HepG2 (cell line): ENCODE data around the gene VKORC1. TPM values are rescaled to one million over a fixed set of nuclear protein-coding genes. Genes with fewer than 3 reads are reported as not detected.

ENCODE experiments used
- ARID2 ChIP-seq: sonication (generic); formaldehyde crosslinking; IDR thresholded peaks from 2 replicates; pipeline ENCODE4 v1.8.1; 2022; ENCODE audit warnings: mild to moderate bottlenecking, missing genetic modification reagents, borderline replicate concordance
- ERF ChIP-seq: IDR thresholded peaks from 2 replicates; pipeline ENCODE4 v1.6.1; 2018; ENCODE audit warnings: missing biosample characterization, missing genetic modification reagents
- FOSL1 ChIP-seq: sonication (generic); formaldehyde crosslinking; IDR thresholded peaks from 2 replicates; pipeline ENCODE4 v1.9.0; 2021; ENCODE audit warnings: missing genetic modification reagents, borderline replicate concordance
- HNF4A ChIP-seq: sonication (generic); formaldehyde crosslinking; IDR thresholded peaks from 2 replicates; pipeline ENCODE4 v1.4.0; 2020; ENCODE audit warnings: missing genetic modification reagents
- KDM5B ChIP-seq: sonication (generic); formaldehyde crosslinking; IDR thresholded peaks from 2 replicates; pipeline ENCODE4 v1.4.0; 2020; ENCODE audit warnings: missing genetic modification reagents, mild to moderate bottlenecking, borderline replicate concordance
- MIXL1 ChIP-seq: IDR thresholded peaks from 2 replicates; pipeline ENCODE4 v1.6.1; 2016
- NFKB2 ChIP-seq: sonication (generic); formaldehyde crosslinking; IDR thresholded peaks from 2 replicates; pipeline ENCODE4 v1.4.0; 2020; ENCODE audit warnings: missing genetic modification reagents, borderline replicate concordance
- PHF8 ChIP-seq: sonication (generic); formaldehyde crosslinking; IDR thresholded peaks from 2 replicates; pipeline ENCODE4 v1.5.0; 2020; ENCODE audit warnings: missing genetic modification reagents
- POLR2AphosphoS2 ChIP-seq: IDR thresholded peaks from 2 replicates; pipeline ENCODE4 v1.6.1; 2011; ENCODE audit warnings: low read depth, low read length, improper control_type of control experiment
- SATB2 ChIP-seq: sonication (generic); formaldehyde crosslinking; IDR thresholded peaks from 2 replicates; pipeline ENCODE4 v1.5.0; 2020; ENCODE audit warnings: missing genetic modification reagents
- TAF1 ChIP-seq: sonication (generic); formaldehyde crosslinking; IDR thresholded peaks from 2 replicates; pipeline ENCODE4 v1.4.0; 2020; ENCODE audit warnings: missing genetic modification reagents
- TCF7 ChIP-seq: sonication (generic); IDR thresholded peaks from 2 replicates; pipeline ENCODE4 v1.6.1; 2016; ENCODE audit warnings: antibody characterized with exemption, low read depth
- TEAD3 ChIP-seq: optimal IDR thresholded peaks from 2 replicates; pipeline ENCODE3; 2016; ENCODE audit warnings: borderline replicate concordance
- ZNF101 ChIP-seq: sonication (generic); formaldehyde crosslinking; IDR thresholded peaks from 2 replicates; pipeline ENCODE4 v1.4.0; 2020; ENCODE audit warnings: mild to moderate bottlenecking, low read depth, missing genetic modification reagents, borderline replicate concordance
- ZNF136 ChIP-seq: sonication (generic); formaldehyde crosslinking; IDR thresholded peaks from 2 replicates; pipeline ENCODE4 v1.8.1; 2022; ENCODE audit warnings: low read depth, mild to moderate bottlenecking, moderate library complexity, missing genetic modification reagents
- ZNF17 ChIP-seq: sonication (generic); formaldehyde crosslinking; IDR thresholded peaks from 2 replicates; pipeline ENCODE4 v1.5.0; 2020; ENCODE audit warnings: mild to moderate bottlenecking, missing genetic modification reagents
- ZNF253 ChIP-seq: sonication (generic); formaldehyde crosslinking; IDR thresholded peaks from 2 replicates; pipeline ENCODE4 v1.8.0; 2022; ENCODE audit warnings: mild to moderate bottlenecking, missing genetic modification reagents, borderline replicate concordance
- ZNF33A ChIP-seq: sonication (generic); formaldehyde crosslinking; IDR thresholded peaks from 2 replicates; pipeline ENCODE4 v1.5.1; 2020; ENCODE audit warnings: missing genetic modification reagents, mild to moderate bottlenecking, moderate library complexity, borderline replicate concordance
- ZNF350 ChIP-seq: sonication (generic); formaldehyde crosslinking; IDR thresholded peaks from 2 replicates; pipeline ENCODE4 v1.4.0; 2020; ENCODE audit warnings: mild to moderate bottlenecking, low read depth, missing genetic modification reagents, borderline replicate concordance
- ZNF468 ChIP-seq: sonication (generic); formaldehyde crosslinking; IDR thresholded peaks from 2 replicates; pipeline ENCODE4 v1.8.0; 2022; ENCODE audit warnings: mild to moderate bottlenecking, moderate library complexity, missing genetic modification reagents
- ZNF605 ChIP-seq: sonication (generic); formaldehyde crosslinking; IDR thresholded peaks from 2 replicates; pipeline ENCODE4 v1.8.0; 2022; ENCODE audit warnings: mild to moderate bottlenecking, missing genetic modification reagents
- ZNF703 ChIP-seq: sonication (generic); formaldehyde crosslinking; IDR thresholded peaks from 2 replicates; pipeline ENCODE4 v1.5.1; 2020; ENCODE audit warnings: missing genetic modification reagents, mild to moderate bottlenecking, moderate library complexity, borderline replicate concordance
- ZNF737 ChIP-seq: sonication (generic); formaldehyde crosslinking; IDR thresholded peaks from 2 replicates; pipeline ENCODE4 v1.5.0; 2020; ENCODE audit warnings: missing genetic modification reagents, mild to moderate bottlenecking, borderline replicate concordance
- polyA plus RNA-seq, 8 experiments: library from polyadenylated mRNA; depleted of rRNA in 3 of 8; stranded (reverse) in 7 of 8; unstranded in 1 of 8; fragments of >200 nt; fragmentation: Illumina TruSeq in 4 of 8; extraction: Trizol in 4 of 8; gene quantifications; 2 replicates each; pipeline versions ENCODE4 v1.2.1 to v1.2.3, GENCODE V29; 2011 to 2016; ENCODE audit warnings: low read depth in 4 of 8, missing spikeins in 1 of 8, mixed read lengths in 1 of 8; ENCODE audit not compliant: insufficient read depth in 1 of 8
- total RNA-seq, 5 experiments: library from RNA; depleted of rRNA; stranded (reverse); fragments of >200 nt; fragmentation: Illumina TruSeq; extraction: Trizol; gene quantifications; 2 replicates each; pipeline ENCODE4 v1.2.3, GENCODE V29; 2016; ENCODE audit warnings: low read depth in 1 of 5
- TF ChIP-seq, protein P1 (sequence below), 2 experiments: sonication (generic) in 1 of 2; formaldehyde crosslinking in 1 of 2; IDR thresholded peaks; 2 replicates each; pipeline versions ENCODE4 v1.4.0 to v1.6.1; 2016 to 2020; ENCODE audit warnings: borderline replicate concordance in 1 of 2, low read depth in 1 of 2, mild to moderate bottlenecking in 1 of 2, missing genetic modification reagents in 1 of 2
- TF ChIP-seq, protein P2 (sequence below): sonication (generic); formaldehyde crosslinking; conservative IDR thresholded peaks from 2 replicates; pipeline ENCODE4 v1.4.0; 2020; ENCODE audit warnings: missing genetic modification reagents

VKORC1 gene
- total and polyA plus RNA-seq, 2 of the 13 experiments (the other 11 are each of a cell fraction or from before 2014, with no cell fraction given): 141 to 615 TPM

DNA sequence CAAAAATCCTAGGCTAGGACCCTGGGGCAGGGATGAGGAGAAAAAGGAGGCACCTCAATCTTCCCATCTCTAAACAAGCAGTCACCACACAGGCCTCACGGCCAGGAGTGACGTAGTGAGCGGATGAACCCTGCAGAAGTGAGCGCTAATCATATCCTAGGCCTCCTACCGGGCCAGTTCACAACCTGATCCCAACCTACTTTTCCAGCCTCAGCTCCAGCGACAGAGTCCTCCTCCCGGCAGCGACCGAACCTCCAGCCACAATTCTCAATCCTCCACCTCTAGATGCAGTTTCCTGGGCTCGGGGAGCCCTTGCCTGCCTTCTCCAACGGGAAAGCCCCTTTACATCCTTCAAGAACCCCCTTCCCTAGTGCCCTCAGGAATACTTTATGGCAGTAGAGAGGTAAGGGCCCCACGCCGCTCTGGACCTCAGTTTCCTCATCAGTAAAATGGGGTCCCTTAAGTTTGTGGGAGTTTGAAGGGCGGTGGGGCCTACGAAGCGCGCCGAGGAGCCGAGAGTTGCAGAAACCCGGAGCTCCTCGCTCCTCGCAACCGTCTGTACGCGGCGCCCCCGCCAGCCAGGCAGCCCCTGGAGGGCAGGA is 22.0 kb downstream of the VKORC1 start (continued):
- TF ChIP-seq, protein P1, sequence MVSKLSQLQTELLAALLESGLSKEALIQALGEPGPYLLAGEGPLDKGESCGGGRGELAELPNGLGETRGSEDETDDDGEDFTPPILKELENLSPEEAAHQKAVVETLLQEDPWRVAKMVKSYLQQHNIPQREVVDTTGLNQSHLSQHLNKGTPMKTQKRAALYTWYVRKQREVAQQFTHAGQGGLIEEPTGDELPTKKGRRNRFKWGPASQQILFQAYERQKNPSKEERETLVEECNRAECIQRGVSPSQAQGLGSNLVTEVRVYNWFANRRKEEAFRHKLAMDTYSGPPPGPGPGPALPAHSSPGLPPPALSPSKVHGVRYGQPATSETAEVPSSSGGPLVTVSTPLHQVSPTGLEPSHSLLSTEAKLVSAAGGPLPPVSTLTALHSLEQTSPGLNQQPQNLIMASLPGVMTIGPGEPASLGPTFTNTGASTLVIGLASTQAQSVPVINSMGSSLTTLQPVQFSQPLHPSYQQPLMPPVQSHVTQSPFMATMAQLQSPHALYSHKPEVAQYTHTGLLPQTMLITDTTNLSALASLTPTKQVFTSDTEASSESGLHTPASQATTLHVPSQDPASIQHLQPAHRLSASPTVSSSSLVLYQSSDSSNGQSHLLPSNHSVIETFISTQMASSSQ (IDR thresholded peaks at IDR 0.05; ENCODE audit: low read depth): no peak
- TF ChIP-seq, protein P1 (CRISPR knock-in tag; IDR thresholded peaks at IDR 0.05; ENCODE audit: borderline replicate concordance): no peak
- 0 out of 2 replicates have a peak, but pooled peaks have one; percentile 26 for TF ChIP-seq ZNF136 (CRISPR knock-in tag)
- TF ChIP-seq ARID2: no peak
- no peak for TF ChIP-seq ERF (CRISPR knock-in tag)
- TF ChIP-seq, protein P2, sequence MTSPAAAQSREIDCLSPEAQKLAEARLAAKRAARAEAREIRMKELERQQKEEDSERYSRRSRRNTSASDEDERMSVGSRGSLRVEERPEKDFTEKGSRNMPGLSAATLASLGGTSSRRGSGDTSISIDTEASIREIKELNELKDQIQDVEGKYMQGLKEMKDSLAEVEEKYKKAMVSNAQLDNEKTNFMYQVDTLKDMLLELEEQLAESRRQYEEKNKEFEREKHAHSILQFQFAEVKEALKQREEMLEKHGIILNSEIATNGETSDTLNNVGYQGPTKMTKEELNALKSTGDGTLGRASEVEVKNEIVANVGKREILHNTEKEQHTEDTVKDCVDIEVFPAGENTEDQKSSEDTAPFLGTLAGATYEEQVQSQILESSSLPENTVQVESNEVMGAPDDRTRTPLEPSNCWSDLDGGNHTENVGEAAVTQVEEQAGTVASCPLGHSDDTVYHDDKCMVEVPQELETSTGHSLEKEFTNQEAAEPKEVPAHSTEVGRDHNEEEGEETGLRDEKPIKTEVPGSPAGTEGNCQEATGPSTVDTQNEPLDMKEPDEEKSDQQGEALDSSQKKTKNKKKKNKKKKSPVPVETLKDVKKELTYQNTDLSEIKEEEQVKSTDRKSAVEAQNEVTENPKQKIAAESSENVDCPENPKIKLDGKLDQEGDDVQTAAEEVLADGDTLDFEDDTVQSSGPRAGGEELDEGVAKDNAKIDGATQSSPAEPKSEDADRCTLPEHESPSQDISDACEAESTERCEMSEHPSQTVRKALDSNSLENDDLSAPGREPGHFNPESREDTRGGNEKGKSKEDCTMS (CRISPR knock-in tag): no peak
- TF ChIP-seq NFKB2 (CRISPR knock-in tag): peak; percentile 17
- peak; percentile 80; the same call in 1 of the 2 replicates for TF ChIP-seq ZNF468 (CRISPR knock-in tag)
- no peak for TF ChIP-seq MIXL1
- 0 out of 2 replicates have a peak, but pooled peaks have one; percentile 19 for TF ChIP-seq ZNF703 (CRISPR knock-in tag)
- TF ChIP-seq ZNF17 (CRISPR knock-in tag): no peak
- TF ChIP-seq ZNF253 (CRISPR knock-in tag): no peak
- peak; percentile 4; the same call in 1 of the 2 replicates for TF ChIP-seq KDM5B (CRISPR knock-in tag)
- no peak for TF ChIP-seq TCF7
- peak; percentile 45; the same call in 1 of the 2 replicates for TF ChIP-seq PHF8
- no peak for TF ChIP-seq POLR2AphosphoS2
- TF ChIP-seq FOSL1 (CRISPR knock-in tag): no peak
- TF ChIP-seq ZNF33A (CRISPR knock-in tag): peak; percentile 73; the same call in 1 of the 2 replicates
- TF ChIP-seq ZNF605 (CRISPR knock-in tag): peak; percentile 81
- TF ChIP-seq ZNF350 (CRISPR knock-in tag): 0 out of 2 replicates have a peak, but pooled peaks have one; percentile 53
- TF ChIP-seq HNF4A (CRISPR knock-in tag): no peak
- TF ChIP-seq TAF1: no peak
- TF ChIP-seq ZNF101 (CRISPR knock-in tag): no peak
- TF ChIP-seq ZNF737: peak; percentile 82; the same call in 1 of the 2 replicates
- TF ChIP-seq SATB2 (CRISPR knock-in tag): 0 out of 2 replicates have a peak, but pooled peaks have one; percentile 17
- TF ChIP-seq TEAD3 (CRISPR knock-in tag): no peak
